ENCODE results near the gene DEPDC7. TPM values are rescaled to one million over a fixed set of nuclear protein-coding genes. Genes with fewer than 3 reads are reported as not detected.
A peak's percentile ranks its signal among the peaks of the same experiment; 100 is the strongest.

The DEPDC7 gene
- total and polyA plus RNA-seq, 2 of the 4 experiments (the other 2 are of a cell fraction): 7.4 to 9.7 TPM

DNA sequence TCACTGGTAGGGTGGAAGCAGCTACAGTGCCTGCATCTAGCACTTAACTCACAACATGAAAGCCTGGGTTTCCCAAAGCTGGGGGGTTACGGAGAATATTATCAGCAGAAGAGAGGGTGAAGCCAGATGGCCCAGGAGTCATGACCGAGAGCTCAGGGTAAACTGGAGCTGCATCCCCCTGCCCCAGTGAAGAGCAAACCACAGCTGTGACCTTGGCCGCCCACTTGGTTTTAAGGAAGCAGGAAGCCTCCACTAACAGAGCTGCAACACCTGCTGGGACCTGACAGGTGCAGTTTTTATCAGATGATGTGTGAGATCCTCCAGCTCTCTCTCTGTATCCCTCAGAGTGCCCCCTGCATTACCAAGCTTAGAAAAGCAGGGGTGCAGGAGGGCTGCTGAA is 44.6 kb downstream of the DEPDC7 start:
- Histone ChIP-seq H4K91ac (ENCODE audit: insufficient read depth, low read depth, low read length) (no peak overlapping the region), H3K4me2 (ENCODE audit: low read depth, low read length) (no peak overlapping the region), H2AK9ac (replicated peaks; ENCODE audit: low read depth, low read length, poor library complexity) (no peak overlapping the region), H3K14ac (replicated peaks; ENCODE audit: low read depth, low read length) (no peak overlapping the region), H3K27me3 (ENCODE audit: control insufficient read depth, insufficient read depth, low read length) (no peaks in the 10 kb centered on the region), H2BK15ac (ENCODE audit: low read depth, low read length) (no peak overlapping the region), H3K18ac (ENCODE audit: low read depth, low read length) (no peak overlapping the region), H4K5ac (ENCODE audit: low read depth, low read length) (no peak overlapping the region), H2AFZ (replicated peaks; ENCODE audit: low read length, poor library complexity) (no peak overlapping the region), H2BK5ac (ENCODE audit: low read depth, low read length, poor library complexity, severe bottlenecking) (no peak overlapping the region), H4K20me1 (ENCODE audit: insufficient read depth, low read length) (no peaks in the 10 kb centered on the region), H3K36me3 (ENCODE audit: control insufficient read depth, insufficient read depth, low read length) (peaks cover 27% of the 10 kb centered on the region), H3K27ac (ENCODE audit: insufficient read depth, low read length) (no peak overlapping the region), H3K4me1 (ENCODE audit: control insufficient read depth, insufficient read depth, low read length) (peaks cover 7% of the 10 kb centered on the region; the same call in 1 of the 2 replicates), H3K9me3 (ENCODE audit: control insufficient read depth, insufficient read depth, low read length) (no peaks in the 10 kb centered on the region), H2BK120ac (ENCODE audit: low read depth, low read length) (no peak overlapping the region), H3K4me3 (ENCODE audit: insufficient read depth, low read depth, low read length) (no peak overlapping the region), H3K23ac (ENCODE audit: low read depth, low read length) (no peak overlapping the region), H3K4ac (ENCODE audit: low read depth, low read length) (peak overlapping the region; percentile 67; the same call in 1 of the 2 replicates), H4K8ac (ENCODE audit: low read depth in 2 of 2, low read length in 2 of 2) (no peak overlapping the region), H3K9me1 (ENCODE audit: insufficient read depth, low read length) (peaks cover 15% of the 10 kb centered on the region; the same call in 1 of the 2 replicates), H2AK5ac (ENCODE audit: low read depth, low read length) (no peak overlapping the region), H3K56ac (ENCODE audit: extremely low read depth, insufficient read depth, low read length) (no peak overlapping the region), H3K9ac (ENCODE audit: low read depth, low read length) (no peak overlapping the region), H2BK20ac (ENCODE audit: low read depth, low read length) (no peak overlapping the region), H3K79me1 (ENCODE audit: low read depth in 1 of 2, low read length in 2 of 2) (peaks cover 0 to 12% of the 10 kb centered on the region in 2 experiments; a peak in 2 of 4 replicates)
- dilution Hi-C loops (cut with HindIII; ENCODE audit: low sequenced_read_pairs, unreplicated experiment) (no loop called here), in situ Hi-C loops (cut with MboI; ENCODE audit: low sequenced_read_pairs) (loop anchor here (5.0 to 25.0 kb wide), 3 partner anchors 103 to 473 kb away; partner anchors contain the start of genes EIF3M and PRRG4), intact Hi-C loops (cut with micrococcal nuclease) (loop anchor here (5.0 kb wide), 1 partner anchor 168 kb away; the partner anchor contains the start of gene QSER1)
- POLR2A ChIA-PET (ENCODE audit: unreplicated experiment): no interaction called here
- CTCF ChIA-PET: no interaction called here
- no CpG with 5 or more reads among the region's 3 CpGs for WGBS, 2 experiments (ENCODE audit: extremely low coverage in 2 of 2, insufficient read length in 1 of 2)
- TF ChIP-seq, protein P1, sequence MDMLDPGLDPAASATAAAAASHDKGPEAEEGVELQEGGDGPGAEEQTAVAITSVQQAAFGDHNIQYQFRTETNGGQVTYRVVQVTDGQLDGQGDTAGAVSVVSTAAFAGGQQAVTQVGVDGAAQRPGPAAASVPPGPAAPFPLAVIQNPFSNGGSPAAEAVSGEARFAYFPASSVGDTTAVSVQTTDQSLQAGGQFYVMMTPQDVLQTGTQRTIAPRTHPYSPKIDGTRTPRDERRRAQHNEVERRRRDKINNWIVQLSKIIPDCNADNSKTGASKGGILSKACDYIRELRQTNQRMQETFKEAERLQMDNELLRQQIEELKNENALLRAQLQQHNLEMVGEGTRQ (IDR thresholded peaks at IDR 0.05; ENCODE audit: low read depth, low read length): no peak
- TF ChIP-seq MXI1 (IDR thresholded peaks at IDR 0.05; ENCODE audit: borderline replicate concordance, low read depth, low read length) (no peak), FOS (IDR thresholded peaks at IDR 0.05; ENCODE audit: low read depth, low read length) (no peak), NFE2L2 (IDR thresholded peaks at IDR 0.05; ENCODE audit: low read depth, low read length) (no peak), POLR2A (IDR thresholded peaks at IDR 0.05; ENCODE audit: low read depth, low read length) (no peak), MAZ (IDR thresholded peaks at IDR 0.05; ENCODE audit: borderline replicate concordance, low read depth, low read length) (no peak), BHLHE40 (IDR thresholded peaks at IDR 0.05; ENCODE audit: low read depth, low read length) (no peak), RCOR1 (IDR thresholded peaks at IDR 0.05; ENCODE audit: insufficient replicate concordance, low read length) (no peak), SMC3 (IDR thresholded peaks at IDR 0.05; ENCODE audit: low read depth, low read length) (no peak), MAFK (IDR thresholded peaks at IDR 0.05; ENCODE audit: low read depth, low read length) (no peak), RFX5 (IDR thresholded peaks at IDR 0.05; ENCODE audit: low read depth, low read length) (no peak), RAD21 (IDR thresholded peaks at IDR 0.05; ENCODE audit: low read length) (no peak), CEBPB (IDR thresholded peaks at IDR 0.05; ENCODE audit: low read depth, low read length) (no peak)
- TF ChIP-seq, protein P2, sequence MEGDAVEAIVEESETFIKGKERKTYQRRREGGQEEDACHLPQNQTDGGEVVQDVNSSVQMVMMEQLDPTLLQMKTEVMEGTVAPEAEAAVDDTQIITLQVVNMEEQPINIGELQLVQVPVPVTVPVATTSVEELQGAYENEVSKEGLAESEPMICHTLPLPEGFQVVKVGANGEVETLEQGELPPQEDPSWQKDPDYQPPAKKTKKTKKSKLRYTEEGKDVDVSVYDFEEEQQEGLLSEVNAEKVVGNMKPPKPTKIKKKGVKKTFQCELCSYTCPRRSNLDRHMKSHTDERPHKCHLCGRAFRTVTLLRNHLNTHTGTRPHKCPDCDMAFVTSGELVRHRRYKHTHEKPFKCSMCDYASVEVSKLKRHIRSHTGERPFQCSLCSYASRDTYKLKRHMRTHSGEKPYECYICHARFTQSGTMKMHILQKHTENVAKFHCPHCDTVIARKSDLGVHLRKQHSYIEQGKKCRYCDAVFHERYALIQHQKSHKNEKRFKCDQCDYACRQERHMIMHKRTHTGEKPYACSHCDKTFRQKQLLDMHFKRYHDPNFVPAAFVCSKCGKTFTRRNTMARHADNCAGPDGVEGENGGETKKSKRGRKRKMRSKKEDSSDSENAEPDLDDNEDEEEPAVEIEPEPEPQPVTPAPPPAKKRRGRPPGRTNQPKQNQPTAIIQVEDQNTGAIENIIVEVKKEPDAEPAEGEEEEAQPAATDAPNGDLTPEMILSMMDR (conservative IDR thresholded peaks at IDR 0.05; ENCODE audit: low read depth, low read length): no peak
- TF ChIP-seq, protein P3, sequence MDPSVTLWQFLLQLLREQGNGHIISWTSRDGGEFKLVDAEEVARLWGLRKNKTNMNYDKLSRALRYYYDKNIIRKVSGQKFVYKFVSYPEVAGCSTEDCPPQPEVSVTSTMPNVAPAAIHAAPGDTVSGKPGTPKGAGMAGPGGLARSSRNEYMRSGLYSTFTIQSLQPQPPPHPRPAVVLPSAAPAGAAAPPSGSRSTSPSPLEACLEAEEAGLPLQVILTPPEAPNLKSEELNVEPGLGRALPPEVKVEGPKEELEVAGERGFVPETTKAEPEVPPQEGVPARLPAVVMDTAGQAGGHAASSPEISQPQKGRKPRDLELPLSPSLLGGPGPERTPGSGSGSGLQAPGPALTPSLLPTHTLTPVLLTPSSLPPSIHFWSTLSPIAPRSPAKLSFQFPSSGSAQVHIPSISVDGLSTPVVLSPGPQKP (IDR thresholded peaks at IDR 0.05; ENCODE audit: borderline replicate concordance, low read depth, low read length): no peak
- no TSS peak for BruUV-seq (replicated peaks)
- no peak for DNase-seq
- ATAC-seq (ENCODE audit: low read depth): no peak

Measured in IMR-90 (cell line).